Measurements from ENCODE around the gene CCDC144A.

DNA sequence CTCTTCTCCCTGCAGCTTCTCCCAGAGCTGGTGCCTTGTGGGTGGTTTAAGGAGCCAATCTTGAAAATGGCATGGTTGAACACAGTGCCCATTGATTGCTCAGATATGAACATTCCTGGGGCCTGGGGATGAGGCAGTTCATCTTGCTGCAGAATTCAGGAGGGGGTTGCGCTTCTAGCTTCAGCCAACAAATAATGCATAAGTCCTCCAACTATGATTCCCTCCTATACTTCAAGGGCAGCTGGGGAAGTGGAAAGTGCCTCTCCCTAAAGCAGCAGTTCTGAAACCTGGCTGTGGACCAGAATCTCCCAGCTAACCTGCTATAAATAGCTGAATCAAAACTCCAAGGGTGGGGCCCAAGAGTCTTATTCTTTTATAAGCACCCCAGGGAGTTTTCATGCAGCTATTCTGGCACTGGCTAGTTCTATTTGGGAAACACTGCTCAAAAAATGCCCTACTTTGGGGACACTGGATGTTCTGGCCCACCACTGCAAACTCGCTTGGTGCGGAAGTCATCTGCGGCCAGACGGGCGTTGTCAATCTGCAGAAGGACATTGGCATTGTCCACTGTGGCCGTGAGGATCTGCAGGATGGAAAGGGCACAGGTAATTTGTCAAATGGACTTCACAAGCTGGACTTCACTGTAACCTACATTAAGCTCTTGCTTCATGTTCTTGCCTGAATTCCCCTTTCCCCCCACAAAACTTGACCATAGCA lies 130.3 kb downstream of the CCDC144A start:
- no peak for TF ChIP-seq CTCF (IDR thresholded peaks at IDR 0.05)
- TF ChIP-seq POLR2AphosphoS5 (IDR thresholded peaks at IDR 0.05; ENCODE audit: insufficient read depth in 1 of 2, low read depth in 1 of 2) = no peak
- no peak for TF ChIP-seq POLR2A (IDR thresholded peaks at IDR 0.05)
